ENCODE data around the gene UFSP1. TPM values are rescaled to one million over a fixed set of nuclear protein-coding genes. Genes with fewer than 3 reads are reported as not detected.
A peak's percentile ranks its signal among the peaks of the same experiment; 100 is the strongest.

The UFSP1 gene
- total and polyA plus RNA-seq, 2 of the 13 experiments (the other 11 are each of a cell fraction or from before 2014, with no cell fraction given) = 0.65 to 3.3 TPM

GRCh38 chr7:100885440-100886141 is 3.9 kb downstream of the UFSP1 start:
- Histone ChIP-seq H3K27ac (ENCODE audit: extremely low read length, insufficient read depth, low read length) (no peak overlapping the region), H3K79me2 (ENCODE audit: insufficient read depth, low read length) (peaks cover 15% of the 10 kb centered on the region), H4K20me1 (ENCODE audit: insufficient read depth, low read length) (no peaks in the 10 kb centered on the region), H3K9me3 (ENCODE audit: low read length) (no peaks in the 10 kb centered on the region), H3K4me3 (replicated peaks in 1 of 3; ENCODE audit: insufficient read depth in 1 of 3, low read depth in 2 of 3, low read length in 3 of 3) (no peak overlapping the region), H2AFZ (ENCODE audit: low read length) (no peak overlapping the region), H3K4me1 (ENCODE audit: insufficient read depth, low read length) (peaks cover 51% of the 10 kb centered on the region), H3K27me3 (ENCODE audit: control insufficient read depth in 1 of 2, insufficient read depth in 2 of 2, low read length in 2 of 2) (no peaks in the 10 kb centered on the region), H3K36me3 (replicated peaks in 1 of 2; ENCODE audit: control insufficient read depth in 1 of 2, insufficient read depth in 2 of 2, low read length in 2 of 2) (peaks cover 37 to 78% of the 10 kb centered on the region in 2 experiments), H3K4me2 (ENCODE audit: low read depth, low read length) (no peak overlapping the region), H3K9ac (ENCODE audit: insufficient read depth, low read depth, low read length) (no peak overlapping the region)
- ChIA-PET POLR2A (interaction anchor here (6.0 kb wide), 1 partner anchor 10 kb away, joined by 141 read pairs; the partner anchor contains the start of gene SRRT), CTCF (ENCODE audit: low intra/inter-chr PET ratio, low total read pairs) (no interaction called here)
- no TSS peak for BruUV-seq (replicated peaks)
- TF ChIP-seq GATA4 (IDR thresholded peaks at IDR 0.05; ENCODE audit: borderline replicate concordance, low read depth) = no peak
- peak; percentile 42; the same call in 1 of the 2 replicates for TF ChIP-seq POLR2G (IDR thresholded peaks at IDR 0.05; ENCODE audit: low read depth, low read length)
- ATAC-seq (no peak), FAIRE-seq (no peak), DNase-seq (ENCODE audit: low spot score) (no peak)
- WGBS (ENCODE audit: low lambda C conversion rate) = 79% methylated on average over 22 of the region's 22 CpGs
- in situ Hi-C loops (cut with HindIII; ENCODE audit: extremely low pct_ligation_motif_present, low pct_unique_long_range_greater_than_20kb) = loop anchor here (25.0 kb wide), 1 partner anchor 402 kb away; no protein-coding TSS in a partner anchor
- intact Hi-C loops (cut with micrococcal nuclease; ENCODE audit: unreplicated experiment) = no loop called here

- Histone ChIP-seq H3K9ac (ENCODE audit: insufficient read depth, low read depth, low read length) (no peak overlapping the region), H3K4me1 (ENCODE audit: insufficient read depth, low read length) (peaks cover 44% of the 10 kb centered on the region), H3K4me2 (ENCODE audit: low read depth, low read length) (no peak overlapping the region), H3K79me2 (ENCODE audit: insufficient read depth, low read length) (peaks cover 19% of the 10 kb centered on the region), H2AFZ (ENCODE audit: low read length) (no peak overlapping the region), H4K20me1 (ENCODE audit: insufficient read depth, low read length) (peaks cover 1% of the 10 kb centered on the region; the same call in 1 of the 2 replicates), H3K27me3 (ENCODE audit: control insufficient read depth in 1 of 2, insufficient read depth in 2 of 2, low read length in 2 of 2) (no peaks in the 10 kb centered on the region), H3K36me3 (replicated peaks in 1 of 2; ENCODE audit: control insufficient read depth in 1 of 2, insufficient read depth in 2 of 2, low read length in 2 of 2) (peaks cover 40 to 83% of the 10 kb centered on the region in 2 experiments), H3K9me3 (ENCODE audit: low read length) (no peaks in the 10 kb centered on the region), H3K27ac (ENCODE audit: extremely low read length, insufficient read depth, low read length) (no peak overlapping the region), H3K4me3 (replicated peaks in 1 of 3; ENCODE audit: insufficient read depth in 1 of 3, low read depth in 2 of 3, low read length in 3 of 3) (no peak overlapping the region)
- CTCF ChIA-PET (ENCODE audit: low intra/inter-chr PET ratio, low total read pairs) = no interaction called here
- TSS peak; percentile 43 for BruUV-seq (replicated peaks)
- FAIRE-seq (no peak), DNase-seq (ENCODE audit: low spot score) (no peak), ATAC-seq (no peak)
- in situ Hi-C loops (cut with HindIII; ENCODE audit: extremely low pct_ligation_motif_present, low pct_unique_long_range_greater_than_20kb) = loop anchor here (25.0 kb wide), 1 partner anchor 402 kb away; no protein-coding TSS in a partner anchor
- 99% methylated on average over 28 of the region's 29 CpGs for WGBS (ENCODE audit: low lambda C conversion rate)
- intact Hi-C loops (cut with micrococcal nuclease; ENCODE audit: unreplicated experiment) = no loop called here
- POLR2A ChIA-PET = interaction anchor here (6.0 kb wide), 1 partner anchor 9 kb away, joined by 141 read pairs; the partner anchor contains the start of gene SRRT
- TF ChIP-seq FOSL2 (CRISPR knock-in tag; IDR thresholded peaks at IDR 0.05) (no peak), ZNF792 (CRISPR knock-in tag; IDR thresholded peaks at IDR 0.05) (no peak), FOXP1 (IDR thresholded peaks at IDR 0.05) (no peak), FOXP1 (CRISPR knock-in tag; IDR thresholded peaks at IDR 0.05) (no peak), RXRB (CRISPR knock-in tag; IDR thresholded peaks at IDR 0.05; ENCODE audit: borderline replicate concordance) (no peak), NFRKB (IDR thresholded peaks at IDR 0.05) (no peak), ZNF670 (CRISPR knock-in tag; IDR thresholded peaks at IDR 0.05; ENCODE audit: borderline replicate concordance) (no peak), TBX3 (IDR thresholded peaks at IDR 0.05; ENCODE audit: borderline replicate concordance) (no peak), TBX2 (CRISPR knock-in tag; IDR thresholded peaks at IDR 0.05; ENCODE audit: borderline replicate concordance) (no peak), HNF4A (CRISPR knock-in tag; IDR thresholded peaks at IDR 0.05) (no peak), AGO2 (optimal IDR thresholded peaks at IDR 0.05; ENCODE audit: low read depth, low read length) (peak; percentile 73), GZF1 (CRISPR knock-in tag; IDR thresholded peaks at IDR 0.05) (no peak), FOSL1 (CRISPR knock-in tag; IDR thresholded peaks at IDR 0.05; ENCODE audit: borderline replicate concordance) (no peak), SOX13 (IDR thresholded peaks at IDR 0.05) (no peak), SOX13 (CRISPR knock-in tag; conservative IDR thresholded peaks at IDR 0.05 in 1 of 2, IDR thresholded peaks at IDR 0.05 in 1 of 2) (no peak)
- TF ChIP-seq, protein P1, sequence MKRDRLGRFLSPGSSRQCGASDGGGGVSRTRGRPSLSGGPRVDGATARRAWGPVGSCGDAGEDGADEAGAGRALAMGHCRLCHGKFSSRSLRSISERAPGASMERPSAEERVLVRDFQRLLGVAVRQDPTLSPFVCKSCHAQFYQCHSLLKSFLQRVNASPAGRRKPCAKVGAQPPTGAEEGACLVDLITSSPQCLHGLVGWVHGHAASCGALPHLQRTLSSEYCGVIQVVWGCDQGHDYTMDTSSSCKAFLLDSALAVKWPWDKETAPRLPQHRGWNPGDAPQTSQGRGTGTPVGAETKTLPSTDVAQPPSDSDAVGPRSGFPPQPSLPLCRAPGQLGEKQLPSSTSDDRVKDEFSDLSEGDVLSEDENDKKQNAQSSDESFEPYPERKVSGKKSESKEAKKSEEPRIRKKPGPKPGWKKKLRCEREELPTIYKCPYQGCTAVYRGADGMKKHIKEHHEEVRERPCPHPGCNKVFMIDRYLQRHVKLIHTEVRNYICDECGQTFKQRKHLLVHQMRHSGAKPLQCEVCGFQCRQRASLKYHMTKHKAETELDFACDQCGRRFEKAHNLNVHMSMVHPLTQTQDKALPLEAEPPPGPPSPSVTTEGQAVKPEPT (CRISPR knock-in tag; IDR thresholded peaks at IDR 0.05; ENCODE audit: low read depth) = no peak
These were observed 4.6 kb downstream of the UFSP1 start for GRCh38 chr7:100884736-100885439.

Data from HepG2 (cell line).